GM12874 (cell line): ENCODE results near the gene PDZRN4.
A peak's percentile ranks its signal among the peaks of the same experiment; 100 is the strongest.

ENCODE experiments used
- TF ChIP-seq, protein P1 (sequence below): IDR thresholded peaks from 2 replicates; pipeline ENCODE4 v1.5.1; 2011; ENCODE audit warnings: low read depth, mild to moderate bottlenecking, control low read depth, low read length, moderate library complexity; ENCODE audit not compliant: insufficient read depth

PDZRN4 gene

DNA sequence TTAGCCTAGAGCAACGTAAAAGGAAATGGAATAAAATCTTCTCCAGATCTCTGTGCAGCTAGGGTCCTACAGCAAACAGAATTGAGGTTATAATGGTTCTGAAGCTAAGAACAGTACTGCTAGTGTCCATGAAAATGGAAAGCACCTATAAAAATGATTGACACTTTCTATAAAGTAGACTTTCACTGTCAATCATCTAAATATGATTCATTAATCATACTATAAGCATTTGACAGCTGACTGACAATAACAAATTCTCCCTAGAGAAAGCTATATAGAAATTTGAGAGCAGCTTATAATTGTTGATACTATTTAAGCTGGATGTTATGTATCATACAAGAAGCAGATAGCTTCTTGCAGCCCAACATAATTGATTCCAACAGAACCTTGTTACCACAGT lies 80.9 kb downstream of the PDZRN4 start:
- TF ChIP-seq, protein P1, sequence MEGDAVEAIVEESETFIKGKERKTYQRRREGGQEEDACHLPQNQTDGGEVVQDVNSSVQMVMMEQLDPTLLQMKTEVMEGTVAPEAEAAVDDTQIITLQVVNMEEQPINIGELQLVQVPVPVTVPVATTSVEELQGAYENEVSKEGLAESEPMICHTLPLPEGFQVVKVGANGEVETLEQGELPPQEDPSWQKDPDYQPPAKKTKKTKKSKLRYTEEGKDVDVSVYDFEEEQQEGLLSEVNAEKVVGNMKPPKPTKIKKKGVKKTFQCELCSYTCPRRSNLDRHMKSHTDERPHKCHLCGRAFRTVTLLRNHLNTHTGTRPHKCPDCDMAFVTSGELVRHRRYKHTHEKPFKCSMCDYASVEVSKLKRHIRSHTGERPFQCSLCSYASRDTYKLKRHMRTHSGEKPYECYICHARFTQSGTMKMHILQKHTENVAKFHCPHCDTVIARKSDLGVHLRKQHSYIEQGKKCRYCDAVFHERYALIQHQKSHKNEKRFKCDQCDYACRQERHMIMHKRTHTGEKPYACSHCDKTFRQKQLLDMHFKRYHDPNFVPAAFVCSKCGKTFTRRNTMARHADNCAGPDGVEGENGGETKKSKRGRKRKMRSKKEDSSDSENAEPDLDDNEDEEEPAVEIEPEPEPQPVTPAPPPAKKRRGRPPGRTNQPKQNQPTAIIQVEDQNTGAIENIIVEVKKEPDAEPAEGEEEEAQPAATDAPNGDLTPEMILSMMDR = no peak

GRCh38 chr12:41271489-41271888 lies 83.4 kb downstream of the PDZRN4 start:
- TF ChIP-seq, protein P1 = no peak

DNA sequence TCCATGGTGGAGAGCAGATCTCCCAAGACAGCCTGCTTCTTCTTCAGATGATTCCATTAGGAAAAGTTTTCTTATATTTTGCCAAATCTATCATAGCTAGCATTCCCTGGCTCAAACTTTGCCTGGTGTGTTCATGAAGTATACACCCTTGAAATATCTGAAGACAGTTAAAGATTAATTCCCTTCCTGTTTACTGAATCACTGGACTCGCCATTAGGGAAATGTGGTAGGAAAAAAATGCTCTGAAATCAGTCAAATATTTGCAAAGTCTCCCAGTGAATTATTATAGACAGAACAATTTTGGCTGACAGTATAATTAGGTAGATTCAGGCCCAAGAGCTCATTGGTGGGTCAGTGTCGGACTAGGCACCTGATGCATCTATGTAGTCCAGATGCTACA lies 86.5 kb downstream of the PDZRN4 start:
- TF ChIP-seq, protein P1 = no peak

DNA sequence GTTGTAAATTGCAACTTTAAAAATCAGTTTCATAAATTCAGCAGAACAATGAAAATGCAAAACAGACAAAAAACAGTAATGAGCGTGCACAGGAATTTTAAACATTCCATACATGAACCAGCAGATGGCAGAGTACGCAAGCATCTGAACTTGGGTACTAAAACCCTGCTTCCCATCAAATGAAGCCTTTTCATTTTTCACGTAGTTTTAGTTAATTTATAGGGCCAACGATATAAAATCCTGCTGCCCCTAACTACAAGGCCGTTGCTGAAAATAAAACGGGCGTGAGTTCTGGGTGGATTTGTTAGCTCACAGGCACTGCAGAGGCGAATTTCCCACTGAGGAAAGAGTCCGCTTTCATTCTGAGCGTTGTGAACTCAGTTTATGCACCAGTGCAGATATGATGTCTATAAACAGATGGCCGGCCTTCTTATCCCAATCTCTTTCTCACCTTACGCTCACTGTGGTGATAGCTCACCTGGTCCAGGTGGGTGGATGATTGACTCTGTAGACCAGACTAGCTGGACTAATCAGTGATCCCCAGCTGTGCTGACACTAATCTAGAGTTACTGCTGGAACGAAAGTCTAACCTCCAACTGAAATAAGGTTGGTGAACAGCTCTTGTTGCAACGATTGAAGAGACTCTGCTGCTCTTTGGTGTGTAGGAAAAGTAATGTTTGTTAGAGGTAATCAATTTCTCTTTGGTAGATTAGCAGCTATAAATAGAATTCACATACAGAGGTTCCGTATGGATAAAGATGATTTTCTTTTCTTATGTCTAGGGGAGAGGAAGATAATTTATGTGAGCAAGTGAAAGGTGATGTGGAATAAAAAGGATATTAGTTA lies 89.2 kb downstream of the PDZRN4 start:
- TF ChIP-seq, protein P1 = peak; percentile 45

DNA sequence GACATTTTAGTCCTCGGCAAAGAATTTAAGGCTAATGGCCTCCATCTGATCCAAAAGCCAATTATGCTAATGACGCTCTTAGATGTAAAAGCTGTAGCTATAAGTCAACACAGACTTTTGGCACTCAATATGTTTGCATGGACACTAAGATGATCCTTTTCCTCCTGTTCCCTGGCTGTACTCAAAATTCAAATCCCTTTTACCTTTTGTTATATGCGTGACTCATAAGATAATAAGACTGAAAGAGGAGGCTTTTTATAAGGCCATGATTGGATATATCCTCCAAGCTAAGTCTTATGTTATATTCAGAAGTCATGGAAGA lies 89.8 kb downstream of the PDZRN4 start:
- TF ChIP-seq, protein P1 = no peak

DNA sequence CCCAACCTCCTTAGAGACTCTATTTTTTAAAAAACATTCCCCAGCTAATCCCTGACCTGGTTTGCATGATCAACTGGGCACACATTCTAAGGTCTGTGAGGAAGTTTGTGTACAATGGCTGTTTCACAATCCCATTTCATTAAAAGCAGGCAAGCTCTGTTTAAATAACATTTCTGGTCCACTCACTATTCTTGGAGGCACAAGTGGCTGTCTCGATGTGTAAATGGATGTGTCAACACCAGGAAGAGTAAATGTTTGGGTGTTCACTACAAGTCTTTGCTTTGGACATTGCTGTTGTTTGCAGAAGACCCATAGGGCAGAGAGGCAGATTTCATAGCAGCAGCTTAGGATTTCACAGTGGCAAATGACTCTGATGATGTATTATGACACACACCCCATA lies 98.3 kb downstream of the PDZRN4 start:
- TF ChIP-seq, protein P1 = no peak

GRCh38 chr12:41287500-41288141 lies 99.5 kb downstream of the PDZRN4 start:
- TF ChIP-seq, protein P1 = no peak
